GM19240 (cell line): ENCODE data around the gene CDH24.

Experiments
- DNase-seq: peaks from one replicate; pipeline ENCODE4 v3.0.0; 2011; ENCODE audit warnings: low spot score; ENCODE audit not compliant: insufficient read length

CDH24 gene

GRCh38 chr14:23090254-23090636, 32.9 kb upstream of the CDH24 start:
- DNase-seq, result no peak

- DNase-seq, result no peak
Measured at GRCh38 chr14:23089498-23090253, 32.4 kb upstream of the CDH24 start.

- no peak for DNase-seq
Measured at GRCh38 chr14:23086565-23086964, 29.2 kb upstream of the CDH24 start.

GRCh38 chr14:23085458-23085857, 28.1 kb upstream of the CDH24 start:
- DNase-seq, result no peak

- no peak for DNase-seq
Measured at GRCh38 chr14:23080474-23080873, 23.2 kb upstream of the CDH24 start.

GRCh38 chr14:23079716-23080115, 22.4 kb upstream of the CDH24 start:
- DNase-seq, result no peak

- no peak for DNase-seq
Measured at GRCh38 chr14:23078692-23079116, 21.4 kb upstream of the CDH24 start.

- DNase-seq, result no peak
Measured at GRCh38 chr14:23077962-23078361, 20.6 kb upstream of the CDH24 start.

GRCh38 chr14:23076785-23077408, 19.6 kb upstream of the CDH24 start:
- DNase-seq, result no peak

GRCh38 chr14:23074906-23075305, 17.6 kb upstream of the CDH24 start:
- DNase-seq, result no peak

GRCh38 chr14:23071921-23072539, 14.7 kb upstream of the CDH24 start:
- DNase-seq, result no peak

- DNase-seq, result peak; percentile 84
Measured at GRCh38 chr14:23071244-23071920, 14.1 kb upstream of the CDH24 start.

- no peak for DNase-seq
Measured at GRCh38 chr14:23070262-23071129, 13.2 kb upstream of the CDH24 start.

GRCh38 chr14:23069413-23069806, 12.1 kb upstream of the CDH24 start:
- no peak for DNase-seq

- peak; percentile 90 for DNase-seq
Measured at GRCh38 chr14:23068789-23069412, 11.6 kb upstream of the CDH24 start.

GRCh38 chr14:23067847-23068788, 10.8 kb upstream of the CDH24 start:
- no peak for DNase-seq

GRCh38 chr14:23066855-23067744, 9.8 kb upstream of the CDH24 start:
- no peak for DNase-seq

- DNase-seq, result no peak
Measured at GRCh38 chr14:23066368-23066767, 9.0 kb upstream of the CDH24 start.

GRCh38 chr14:23063601-23064000, 6.3 kb upstream of the CDH24 start:
- DNase-seq, result no peak
